ENCODE measurements around the gene MAFG. TPM values are rescaled to one million over a fixed set of nuclear protein-coding genes. Genes with fewer than 3 reads are reported as not detected.

The MAFG gene
- total RNA-seq, 1 donor = 32.6 TPM

DNA sequence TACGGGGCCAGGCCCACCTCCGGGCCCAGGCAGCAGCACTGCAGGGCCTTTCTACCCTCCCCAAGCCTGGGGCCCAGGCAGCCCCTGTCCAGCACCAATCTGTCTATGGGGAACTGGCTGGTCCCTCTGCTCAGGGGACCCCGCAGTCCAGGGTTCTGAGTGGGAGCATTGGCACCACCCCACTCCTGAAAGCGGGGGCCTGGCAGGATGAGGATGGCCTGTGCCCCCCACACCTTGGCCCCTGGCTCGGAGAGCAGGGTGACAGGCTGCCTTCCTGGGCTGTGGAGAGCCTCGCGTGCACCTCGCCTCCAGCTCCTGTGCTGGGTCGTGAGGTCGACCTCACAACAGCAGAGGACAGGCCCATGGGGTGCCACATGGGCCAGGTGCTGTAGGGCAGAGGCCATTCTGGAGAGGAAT lies 24.1 kb downstream of the MAFG start:
- Histone ChIP-seq H3K36me3 (ENCODE audit: insufficient read depth, low read length) (peaks cover 15% of the 10 kb centered on the region), H2AFZ (ENCODE audit: low read length) (no peak overlapping the region), H3K4me1 (ENCODE audit: insufficient read depth, low read length) (peaks cover 8% of the 10 kb centered on the region), H3K4me2 (ENCODE audit: insufficient read depth, low read length) (no peak overlapping the region), H3K79me2 (ENCODE audit: insufficient read depth, low read length) (peaks cover 7% of the 10 kb centered on the region), H3K27ac (ENCODE audit: low read depth, low read length) (no peak overlapping the region), H3K27me3 (ENCODE audit: insufficient read depth, low read length) (no peaks in the 10 kb centered on the region), H3K4me3 (ENCODE audit: insufficient read depth, low read length) (no peak overlapping the region), H4K20me1 (ENCODE audit: insufficient read depth, low read length) (peaks cover 17% of the 10 kb centered on the region), H3K9me3 (ENCODE audit: low read depth, low read length) (no peaks in the 10 kb centered on the region)
- DNase-seq (ENCODE audit: insufficient read length, low spot score, missing footprints) = peak; percentile 73
- no peak for TF ChIP-seq CTCF (IDR thresholded peaks at IDR 0.05; ENCODE audit: extremely low read depth, low read depth, low read length)

DNA sequence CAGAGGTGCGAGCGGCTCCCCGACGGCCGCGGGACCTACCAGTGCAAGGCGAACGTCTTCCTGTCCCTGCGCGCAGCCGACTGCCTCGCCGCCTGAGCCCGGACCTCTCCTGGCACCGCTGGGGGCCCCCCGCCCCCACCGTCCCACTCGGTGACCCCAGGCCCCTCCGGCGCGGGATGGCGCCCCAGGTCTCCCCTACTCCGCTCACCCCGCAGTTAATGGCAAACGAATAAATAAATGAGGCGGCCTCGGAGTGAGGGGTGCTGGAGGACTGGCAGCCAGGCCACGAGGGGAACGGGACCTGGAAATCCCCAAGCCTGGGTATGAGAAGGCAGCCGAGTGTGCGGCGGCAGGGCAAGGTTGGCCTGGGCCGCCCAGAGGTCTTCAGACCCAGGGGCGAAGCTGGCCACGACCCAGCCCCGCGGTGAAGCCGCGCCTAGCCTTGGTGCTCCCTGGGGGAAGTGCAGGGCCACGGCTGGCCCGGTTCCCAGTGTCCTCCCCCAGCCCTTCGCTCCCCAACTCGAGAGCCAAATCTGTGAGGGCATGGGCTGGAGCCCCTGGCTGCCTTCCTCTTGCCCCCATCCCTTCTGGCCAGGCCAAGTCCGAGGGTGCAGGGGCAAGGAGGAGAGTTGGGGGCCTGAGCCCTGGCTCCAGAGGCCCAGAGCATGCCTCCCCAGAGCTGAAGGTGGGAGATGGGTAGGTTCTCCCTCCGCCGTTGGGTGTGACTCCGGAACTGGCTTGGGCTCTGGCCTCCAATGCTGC lies 24.7 kb downstream of the MAFG start:
- Histone ChIP-seq H3K36me3 (ENCODE audit: insufficient read depth, low read length) (peaks cover 16% of the 10 kb centered on the region), H3K4me1 (ENCODE audit: insufficient read depth, low read length) (peaks cover 14% of the 10 kb centered on the region), H3K4me2 (ENCODE audit: insufficient read depth, low read length) (peak overlapping the region; percentile 61), H3K4me3 (ENCODE audit: insufficient read depth, low read length) (peak overlapping the region; percentile 55), H3K27ac (ENCODE audit: low read depth, low read length) (no peak overlapping the region), H3K9me3 (ENCODE audit: low read depth, low read length) (no peaks in the 10 kb centered on the region), H3K79me2 (ENCODE audit: insufficient read depth, low read length) (peaks cover 7% of the 10 kb centered on the region), H2AFZ (ENCODE audit: low read length) (no peak overlapping the region), H3K27me3 (ENCODE audit: insufficient read depth, low read length) (no peaks in the 10 kb centered on the region), H4K20me1 (ENCODE audit: insufficient read depth, low read length) (peaks cover 21% of the 10 kb centered on the region)
- DNase-seq (ENCODE audit: insufficient read length, low spot score, missing footprints) = peak; percentile 83
- TF ChIP-seq CTCF (IDR thresholded peaks at IDR 0.05; ENCODE audit: extremely low read depth, low read depth, low read length) = no peak

- Histone ChIP-seq H4K20me1 (ENCODE audit: insufficient read depth, low read length) (peaks cover 24% of the 10 kb centered on the region), H3K4me1 (ENCODE audit: insufficient read depth, low read length) (peaks cover 16% of the 10 kb centered on the region), H3K9me3 (ENCODE audit: low read depth, low read length) (no peaks in the 10 kb centered on the region), H3K4me3 (ENCODE audit: insufficient read depth, low read length) (peak within 1 kb of the TSS; percentile 55), H3K27me3 (ENCODE audit: insufficient read depth, low read length) (no peaks in the 10 kb centered on the region), H3K4me2 (ENCODE audit: insufficient read depth, low read length) (peak within 1 kb of the TSS; percentile 61), H3K79me2 (ENCODE audit: insufficient read depth, low read length) (peaks cover 7% of the 10 kb centered on the region), H2AFZ (ENCODE audit: low read length) (no peak within 1 kb of the TSS), H3K27ac (ENCODE audit: low read depth, low read length) (no peak within 1 kb of the TSS), H3K36me3 (ENCODE audit: insufficient read depth, low read length) (peaks cover 18% of the 10 kb centered on the region)
- no peak for TF ChIP-seq CTCF (IDR thresholded peaks at IDR 0.05; ENCODE audit: extremely low read depth, low read depth, low read length)
- DNase-seq (ENCODE audit: insufficient read length, low spot score, missing footprints) = peak; percentile 87
Measured at GRCh38 chr17:81902023-81902652, 25.4 kb downstream of the MAFG start, which contains the start of gene NPB. Gene NPB, plus strand, starts transcription at chr17:81902238. Its CDS starts 40 bp downstream, at chr17:81902278.
